ENCODE data around the gene SNRPB. TPM values are rescaled to one million over a fixed set of nuclear protein-coding genes. Genes with fewer than 3 reads are reported as not detected.

Gene SNRPB
- total and polyA plus RNA-seq, 2 of the 13 experiments (the other 11 are each of a cell fraction or from before 2014, with no cell fraction given) = 473 to 844 TPM

- TF ChIP-seq REST (IDR thresholded peaks at IDR 0.05; ENCODE audit: borderline replicate concordance in 1 of 2, low read depth in 1 of 2, low read length in 2 of 2) (peak in 1 of 2 experiments; percentile 78; a peak in 2 of 4 replicates), NFKBIZ (CRISPR knock-in tag; IDR thresholded peaks at IDR 0.05) (peak; percentile 87), ATAD3A (CRISPR knock-in tag; IDR thresholded peaks at IDR 0.05) (0 out of 2 replicates have a peak, but pooled peaks have one; percentile 83), KAT7 (CRISPR knock-in tag; IDR thresholded peaks at IDR 0.05; ENCODE audit: borderline replicate concordance) (peak; percentile 97), ZNF761 (CRISPR knock-in tag; conservative IDR thresholded peaks at IDR 0.05) (peak; percentile 99), ZNF232 (CRISPR knock-in tag; IDR thresholded peaks at IDR 0.05; ENCODE audit: borderline replicate concordance) (peak; percentile 98), SNAPC5 (CRISPR knock-in tag; IDR thresholded peaks at IDR 0.05; ENCODE audit: borderline replicate concordance) (peak; percentile 97), ZMAT3 (CRISPR knock-in tag; conservative IDR thresholded peaks at IDR 0.05) (peak; percentile 99), GLMP (CRISPR knock-in tag; IDR thresholded peaks at IDR 0.05; ENCODE audit: borderline replicate concordance) (no peak), CCAR2 (optimal IDR thresholded peaks at IDR 0.05; ENCODE audit: low read depth, low read length) (peak; percentile 68), HNF1A (IDR thresholded peaks at IDR 0.05; ENCODE audit: low read depth) (peak; percentile 76; the same call in 1 of the 2 replicates), HNF1A (CRISPR knock-in tag; IDR thresholded peaks at IDR 0.05; ENCODE audit: borderline replicate concordance) (peak; percentile 95), RFX1 (IDR thresholded peaks at IDR 0.05) (no peak), HNRNPH1 (optimal IDR thresholded peaks at IDR 0.05; ENCODE audit: low read depth, low read length) (peak; percentile 97), SRSF1 (optimal IDR thresholded peaks at IDR 0.05; ENCODE audit: low read depth, low read length) (peak; percentile 97), ZNF512B (CRISPR knock-in tag; IDR thresholded peaks at IDR 0.05; ENCODE audit: borderline replicate concordance) (peak; percentile 88; the same call in 1 of the 2 replicates)
These were observed at the start of gene SNRPB (continued) for GRCh38 chr20:2470423-2471193.
